HG02678 (cell line): ENCODE results near the gene DSC3.
"Not testable (repeated sequence)": the region's sequence is repeated elsewhere in the genome, so short reads cannot be mapped to it uniquely, and the experiment has no call there.

ENCODE experiments used
- ATAC-seq: cut with Tn5 transposase; IDR thresholded peaks from one replicate; pipeline ENCODE4 v1.9.1; 2021; ENCODE audit warnings: mild to moderate bottlenecking, moderate library complexity; ENCODE audit not compliant: unreplicated experiment

DSC3 gene

DNA sequence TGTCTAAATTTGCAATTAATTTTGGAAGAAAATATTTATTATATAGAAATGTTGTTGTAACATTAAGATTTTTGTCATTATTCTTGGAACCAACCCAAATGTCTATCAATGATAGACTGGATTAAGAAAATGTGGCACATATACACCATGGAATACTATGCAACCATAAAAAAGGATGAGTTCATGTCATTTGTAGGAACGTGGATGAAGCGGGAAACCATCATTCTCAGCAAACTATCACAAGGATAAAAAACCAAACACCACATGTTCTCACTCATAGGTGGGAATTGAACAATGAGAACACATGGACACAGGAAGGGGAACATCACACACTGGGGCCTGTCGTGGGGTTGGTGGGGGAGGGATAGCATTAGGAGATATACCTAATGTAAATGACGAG, 64.5 kb downstream of the DSC3 start:
- ATAC-seq: not testable (repeated sequence)

GRCh38 chr18:30971338-30971956, 71.1 kb downstream of the DSC3 start:
- ATAC-seq: peak; percentile 78

DNA sequence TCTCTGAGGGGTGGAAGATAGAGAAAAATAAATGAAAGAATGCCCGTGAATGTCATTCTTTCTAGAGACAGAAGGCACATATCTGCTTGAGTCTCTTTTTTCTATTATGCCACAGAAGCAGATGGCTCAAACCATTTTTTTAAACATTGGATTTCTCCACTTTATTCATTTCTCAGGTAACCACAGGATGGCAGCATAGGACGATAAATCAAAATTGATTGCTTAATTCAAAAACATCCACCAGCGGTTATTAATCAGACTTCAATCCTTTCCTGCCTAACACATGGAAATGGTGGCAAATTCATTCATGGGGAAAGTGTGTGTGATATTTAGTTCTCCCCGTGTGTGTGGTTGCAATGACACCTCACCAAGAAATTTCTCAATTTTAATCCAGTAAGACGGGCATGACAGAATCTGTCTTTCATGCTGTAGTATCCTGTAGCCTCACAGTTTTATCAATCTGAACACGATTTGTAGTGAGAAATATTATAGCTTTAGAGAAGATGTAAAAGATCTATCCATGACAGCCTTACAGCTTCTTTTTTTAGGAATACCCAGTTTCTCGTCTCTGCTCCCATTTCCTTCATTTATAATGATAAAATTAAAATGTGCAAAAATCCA, 72.2 kb downstream of the DSC3 start:
- no peak for ATAC-seq

DNA sequence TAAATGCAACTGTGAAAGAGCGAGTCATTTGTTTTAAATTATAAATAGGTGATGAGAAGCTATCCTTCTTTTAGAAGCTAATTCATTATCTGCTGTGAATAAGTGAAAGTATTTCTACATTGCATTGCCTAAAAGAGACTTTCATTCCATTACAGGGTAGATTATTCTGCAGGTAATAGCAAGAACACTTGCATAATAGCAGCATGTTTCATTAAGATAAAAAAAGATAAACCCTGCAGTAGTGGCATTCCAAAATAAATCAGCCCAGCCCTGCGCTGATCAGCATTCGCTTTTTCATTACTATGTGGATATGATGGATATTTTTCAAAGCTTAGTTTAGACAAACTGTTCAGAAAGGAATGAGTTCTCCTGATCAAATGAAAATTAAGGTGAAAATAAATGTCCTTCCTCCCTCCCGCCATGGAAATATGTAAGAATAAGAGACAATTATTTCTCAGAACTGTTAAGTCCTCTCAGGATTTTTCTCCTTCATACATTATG, 72.8 kb downstream of the DSC3 start:
- no peak for ATAC-seq

DNA sequence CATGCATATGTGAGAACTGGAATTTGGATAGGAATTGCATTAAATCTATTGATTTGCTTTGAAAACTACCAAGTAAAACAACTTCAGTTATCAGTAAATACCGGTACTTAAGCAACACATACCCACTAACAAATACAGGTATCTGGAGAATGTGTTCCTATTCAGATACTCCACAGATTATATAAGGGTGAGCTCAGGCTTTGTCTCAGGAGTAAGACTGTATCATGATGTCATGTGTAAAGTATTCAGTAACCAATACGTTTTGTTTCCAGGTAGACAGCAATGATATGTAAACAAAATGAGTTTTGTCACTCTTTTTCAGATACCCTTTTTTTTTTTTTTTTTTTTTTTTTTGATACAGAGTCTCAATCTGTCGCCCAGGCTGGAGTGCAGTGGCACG, 74.8 kb downstream of the DSC3 start:
- no peak for ATAC-seq

DNA sequence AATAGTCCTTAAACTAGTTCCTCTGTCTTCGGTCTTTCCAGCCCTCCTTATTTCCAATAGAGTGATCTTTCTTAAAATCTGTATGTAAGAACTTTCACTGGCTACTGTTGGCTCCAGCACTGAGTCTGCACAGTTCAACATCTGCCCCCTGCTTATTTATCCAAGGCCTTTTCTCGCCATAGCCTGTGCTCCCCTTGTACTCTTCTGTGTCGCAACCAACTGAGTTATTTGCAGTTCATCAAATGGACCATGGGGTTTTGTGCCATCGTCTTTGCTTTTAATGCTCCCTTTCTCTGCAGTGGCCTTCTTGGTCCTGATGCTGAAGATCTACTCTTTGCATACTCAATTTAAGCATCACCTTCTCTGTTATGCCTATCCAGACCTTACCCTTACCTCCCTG, 77.3 kb downstream of the DSC3 start:
- ATAC-seq: no peak

- ATAC-seq: no peak
Observed at GRCh38 chr18:30960661-30961060, 81.9 kb downstream of the DSC3 start.

DNA sequence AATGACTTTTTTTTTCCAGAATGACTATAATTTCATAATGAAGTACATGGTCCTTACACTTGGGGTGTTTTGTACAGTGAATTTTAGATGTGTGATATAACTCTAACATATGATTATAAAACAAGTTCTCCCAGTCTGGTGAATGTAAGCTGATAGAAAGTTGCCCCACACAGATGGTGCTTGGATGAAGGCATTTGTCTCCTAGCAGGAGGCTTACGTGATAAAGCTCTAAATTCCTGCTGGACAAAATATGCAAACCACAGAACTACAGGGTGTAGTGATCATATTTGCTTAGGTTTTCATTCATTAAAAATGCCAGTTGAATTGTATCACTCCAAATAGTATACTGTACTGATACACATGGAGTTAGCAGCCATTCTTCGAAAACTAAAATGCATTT, 85.5 kb downstream of the DSC3 start:
- no peak for ATAC-seq

DNA sequence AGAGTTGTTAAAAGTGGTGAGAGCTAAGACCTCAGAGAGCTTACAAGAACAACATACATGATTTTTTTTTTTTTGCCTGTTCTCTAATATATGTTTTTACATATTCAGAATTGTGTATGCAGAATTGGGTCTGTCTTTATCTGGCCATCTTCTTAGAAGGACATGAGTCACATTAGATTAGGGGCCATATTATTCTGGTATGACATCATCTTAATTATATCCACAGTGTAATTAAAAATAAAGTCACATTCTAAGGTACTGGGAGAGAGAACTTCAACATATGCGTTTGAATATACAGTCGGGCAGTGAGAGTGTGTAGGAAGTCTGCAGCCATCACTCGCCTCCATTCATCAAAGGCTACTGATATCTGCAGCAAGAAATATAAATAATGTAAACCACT, 88.3 kb downstream of the DSC3 start:
- no peak for ATAC-seq

- no peak for ATAC-seq
Observed at GRCh38 chr18:30945761-30946160, 96.8 kb downstream of the DSC3 start.

DNA sequence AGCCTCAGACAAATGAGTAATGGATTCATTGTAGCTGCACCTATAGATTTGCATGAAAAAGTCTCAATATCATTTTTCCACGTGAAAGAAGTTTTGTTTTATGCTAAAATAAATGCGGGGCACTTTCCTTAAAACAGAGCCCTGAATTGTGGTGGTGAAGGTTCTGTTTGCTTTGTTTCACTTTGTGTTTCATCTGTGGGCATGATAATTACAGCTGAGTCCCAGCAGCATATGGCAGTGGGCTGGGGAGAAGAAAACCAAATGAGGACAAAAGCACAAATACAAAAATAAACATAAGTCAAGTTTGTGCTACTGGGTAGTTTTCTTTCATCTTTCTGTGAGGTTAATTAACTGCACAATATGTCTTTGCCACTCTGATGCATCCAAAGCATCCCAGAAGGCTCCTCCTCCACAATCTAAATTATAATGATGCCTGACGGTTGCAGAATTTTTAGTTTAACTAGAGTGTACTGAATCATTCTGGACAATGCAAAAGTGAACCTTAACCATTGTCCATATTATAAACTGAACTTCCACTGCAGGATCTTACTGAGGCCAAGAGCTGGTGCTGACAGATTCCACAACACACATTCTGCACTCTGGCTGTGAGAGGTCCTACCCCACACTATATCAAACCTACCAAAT, 97.6 kb downstream of the DSC3 start:
- no peak for ATAC-seq

- no peak for ATAC-seq
Observed at GRCh38 chr18:30940952-30941539, 101.5 kb downstream of the DSC3 start.
